IPS-18a (cell line): ENCODE data around the gene VANGL1.

Experiments used
- H3K27ac ChIP-seq: one replicate; pipeline ENCODE4 v1.5.1; 2013; ENCODE audit warnings: low read length
- H3K27me3 ChIP-seq: one replicate; pipeline ENCODE4 v1.6.1; 2013; ENCODE audit warnings: mild to moderate bottlenecking, low read length; ENCODE audit not compliant: control insufficient read depth, insufficient read depth
- H3K36me3 ChIP-seq: one replicate; pipeline ENCODE4 v1.6.1; 2013; ENCODE audit warnings: low read depth, low read length; ENCODE audit not compliant: control insufficient read depth
- H3K4me1 ChIP-seq: one replicate; pipeline ENCODE4 v1.6.1; 2013; ENCODE audit warnings: low read depth, low read length; ENCODE audit not compliant: control insufficient read depth
- H3K4me3 ChIP-seq: one replicate; pipeline ENCODE4 v1.5.1; 2013; ENCODE audit warnings: low read length
- H3K9ac ChIP-seq: one replicate; pipeline ENCODE4 v1.6.1; 2013; ENCODE audit warnings: mild to moderate bottlenecking, low read length, moderate library complexity
- H3K9me3 ChIP-seq: one replicate; pipeline ENCODE4 v1.6.1; 2013; ENCODE audit warnings: low read depth, low read length; ENCODE audit not compliant: control insufficient read depth

The VANGL1 gene

DNA sequence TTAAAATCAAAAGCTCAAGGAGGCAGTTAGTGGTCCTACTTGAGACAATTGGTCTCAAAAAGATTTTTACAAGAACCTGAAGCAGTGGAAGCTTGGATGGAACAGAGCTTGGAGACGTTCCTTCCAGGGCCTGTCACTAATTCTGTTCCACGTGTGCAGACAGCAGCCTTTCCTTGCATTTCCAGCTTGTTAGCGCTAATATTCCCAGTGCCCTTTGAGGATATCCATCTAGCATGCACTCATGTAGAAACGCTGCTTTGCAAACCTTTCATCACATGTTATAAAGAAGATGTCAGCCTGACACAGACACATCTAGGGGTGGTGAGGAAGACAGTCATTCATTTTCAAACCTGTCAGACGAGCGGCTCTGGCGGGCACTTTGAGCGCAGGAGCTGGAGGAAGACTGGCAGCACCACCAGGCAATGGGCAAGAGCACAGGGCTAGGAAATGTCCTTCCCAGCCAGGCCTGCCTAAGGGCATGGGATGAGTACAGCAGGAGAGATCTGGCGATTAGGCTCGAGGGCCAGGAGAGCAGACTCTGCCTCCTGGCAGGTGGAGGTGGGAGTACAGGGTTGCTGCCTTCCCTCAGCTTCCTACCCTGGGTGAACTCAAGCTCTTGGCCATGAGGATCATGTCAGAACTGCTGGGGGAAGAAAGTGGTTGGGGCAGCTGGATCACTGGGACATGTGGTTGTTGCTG is 71.3 kb downstream of the VANGL1 start:
- Histone ChIP-seq H3K9me3 (no peaks in the 10 kb centered on the region), H3K4me3 (no peak overlapping the region), H3K27ac (no peak overlapping the region), H3K27me3 (no peaks in the 10 kb centered on the region), H3K9ac (no peak overlapping the region), H3K4me1 (peaks cover 5% of the 10 kb centered on the region), H3K36me3 (no peaks in the 10 kb centered on the region)

DNA sequence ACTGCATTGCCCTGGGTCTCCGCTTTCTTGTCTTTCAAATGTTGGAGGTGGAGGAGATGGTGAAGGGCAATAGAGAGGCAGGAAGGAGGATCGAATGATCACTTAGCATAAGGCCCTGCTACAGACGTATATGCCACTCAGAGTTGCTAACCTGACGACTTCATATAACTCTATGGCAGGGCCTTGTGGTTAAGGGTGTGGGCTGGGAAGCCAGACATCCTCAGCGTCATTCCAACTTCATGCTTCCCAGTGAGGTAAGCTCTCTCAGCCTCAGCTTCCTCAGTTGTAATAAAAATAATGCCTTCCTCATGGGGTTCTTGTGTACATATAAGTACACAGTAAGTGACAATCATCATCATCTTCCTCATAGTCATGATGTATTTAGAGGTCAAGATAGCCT is 72.1 kb downstream of the VANGL1 start:
- Histone ChIP-seq H3K4me1 (peaks cover 5% of the 10 kb centered on the region), H3K4me3 (no peak overlapping the region), H3K27me3 (no peaks in the 10 kb centered on the region), H3K27ac (no peak overlapping the region), H3K9ac (no peak overlapping the region), H3K36me3 (no peaks in the 10 kb centered on the region), H3K9me3 (no peaks in the 10 kb centered on the region)

DNA sequence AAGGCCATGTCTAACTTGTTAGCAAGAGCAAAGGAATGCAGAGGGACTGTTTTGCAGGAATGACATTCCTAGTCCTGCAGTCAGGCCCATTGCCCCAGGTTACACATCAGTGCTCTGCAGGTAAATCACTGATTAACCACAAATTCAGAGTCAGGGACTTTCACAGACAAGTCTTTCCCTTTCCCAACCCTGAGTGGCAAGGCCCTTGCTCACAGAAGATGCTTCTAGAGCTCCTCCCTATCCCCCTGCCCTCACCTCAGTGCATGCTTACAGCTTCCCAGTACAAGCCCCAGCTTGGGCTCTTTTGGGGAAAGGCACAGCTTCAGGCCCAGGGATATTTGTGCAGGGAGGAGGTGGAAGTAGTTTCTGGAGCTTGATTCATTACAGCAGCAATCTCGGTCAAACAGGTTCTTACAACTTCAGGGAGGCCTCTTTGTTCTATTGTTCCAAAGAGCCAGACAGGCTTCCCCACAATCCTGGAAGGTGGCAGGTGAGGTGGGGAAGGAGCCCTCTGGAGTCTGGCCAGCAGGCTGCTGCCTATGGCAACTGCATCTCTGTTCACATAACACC is 72.9 kb downstream of the VANGL1 start:
- Histone ChIP-seq H3K36me3 (no peaks in the 10 kb centered on the region), H3K27me3 (no peaks in the 10 kb centered on the region), H3K9me3 (no peaks in the 10 kb centered on the region), H3K4me1 (peaks cover 5% of the 10 kb centered on the region), H3K9ac (no peak overlapping the region), H3K4me3 (no peak overlapping the region), H3K27ac (no peak overlapping the region)

DNA sequence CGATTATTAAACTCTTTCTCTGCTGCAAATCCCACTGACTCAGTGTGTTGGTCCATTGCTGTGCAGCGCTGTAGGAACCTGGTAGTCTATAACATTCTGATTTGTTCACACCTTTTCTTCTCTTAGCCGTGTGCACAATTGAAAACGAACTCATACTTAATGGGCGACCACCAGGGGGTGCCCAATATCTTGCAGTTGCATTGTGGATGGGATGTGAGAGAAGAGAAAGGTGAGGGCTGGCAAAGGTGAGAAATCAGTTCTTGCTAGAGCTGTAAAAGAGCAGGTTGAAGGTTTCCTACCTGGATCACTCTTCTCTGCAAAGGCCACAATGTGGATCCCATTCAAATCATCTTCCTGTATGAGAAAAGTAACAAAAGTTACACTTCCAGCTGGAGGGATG is 75.8 kb downstream of the VANGL1 start:
- Histone ChIP-seq H3K9ac (no peak overlapping the region), H3K36me3 (no peaks in the 10 kb centered on the region), H3K4me1 (peaks cover 5% of the 10 kb centered on the region), H3K9me3 (no peaks in the 10 kb centered on the region), H3K27ac (no peak overlapping the region), H3K27me3 (no peaks in the 10 kb centered on the region), H3K4me3 (no peak overlapping the region)

DNA sequence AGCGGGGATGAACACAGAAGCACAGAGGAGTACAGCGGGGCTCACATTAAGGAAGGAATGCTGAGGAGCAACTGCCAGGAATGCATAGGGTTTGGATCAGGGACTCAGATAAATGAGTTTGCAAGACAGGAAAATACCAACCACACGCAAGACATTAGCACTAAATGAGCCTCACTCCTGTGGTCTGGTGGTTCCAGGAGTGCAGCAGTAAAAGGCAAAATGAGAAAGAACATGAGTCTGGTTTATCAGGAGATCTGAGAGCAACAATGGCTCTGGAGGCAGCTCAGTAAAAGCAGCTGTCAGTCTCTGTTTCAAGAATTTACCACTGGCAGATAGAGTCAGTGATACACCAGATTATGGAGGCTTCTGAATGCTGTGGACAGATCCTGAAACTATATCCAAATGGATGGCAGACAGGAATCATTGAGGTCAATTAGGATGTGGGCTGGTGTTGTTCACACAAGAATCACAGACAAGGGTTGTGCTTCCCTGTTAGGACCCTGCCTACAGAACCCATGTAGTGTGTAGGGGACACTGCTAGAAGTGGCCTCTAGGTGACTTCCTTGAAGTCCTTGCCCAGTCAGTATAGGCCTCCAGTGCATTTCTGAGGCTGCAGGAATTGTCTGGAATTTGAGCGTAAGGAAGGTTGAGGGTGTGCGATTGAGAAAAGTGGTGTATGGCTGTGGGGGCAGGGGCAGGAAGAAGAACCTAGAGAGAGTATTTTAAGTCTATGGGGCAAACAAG is 76.4 kb downstream of the VANGL1 start:
- no peaks in the 10 kb centered on the region for H3K36me3 ChIP-seq
- no peak overlapping the region for H3K9ac ChIP-seq
- no peak overlapping the region for H3K27ac ChIP-seq
- H3K27me3 ChIP-seq: no peaks in the 10 kb centered on the region
- no peaks in the 10 kb centered on the region for H3K9me3 ChIP-seq
- H3K4me3 ChIP-seq: no peak overlapping the region
- H3K4me1 ChIP-seq: peaks cover 5% of the 10 kb centered on the region

DNA sequence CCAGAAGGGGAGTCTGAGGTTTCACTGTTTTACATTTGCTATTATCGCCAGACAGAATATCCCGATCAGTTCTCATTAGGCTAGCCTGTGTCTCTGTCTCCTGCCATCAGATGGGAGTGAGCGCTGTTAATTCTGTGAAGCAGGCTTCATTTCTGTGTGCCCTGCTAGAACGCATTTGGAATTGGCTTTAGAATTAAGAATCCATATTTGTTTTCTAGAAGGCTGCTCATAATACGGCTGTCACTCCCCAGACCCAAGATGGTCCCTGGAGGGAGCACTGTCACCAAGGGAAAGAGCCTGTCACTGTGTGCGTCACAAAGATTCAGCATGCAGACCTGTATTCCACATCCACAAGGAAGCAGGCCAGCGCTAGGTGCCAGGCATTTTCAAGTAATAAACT is 77.5 kb downstream of the VANGL1 start:
- Histone ChIP-seq H3K4me3 (no peak overlapping the region), H3K9ac (no peak overlapping the region), H3K9me3 (no peaks in the 10 kb centered on the region), H3K27ac (no peak overlapping the region), H3K27me3 (no peaks in the 10 kb centered on the region), H3K4me1 (peaks cover 5% of the 10 kb centered on the region), H3K36me3 (no peaks in the 10 kb centered on the region)

DNA sequence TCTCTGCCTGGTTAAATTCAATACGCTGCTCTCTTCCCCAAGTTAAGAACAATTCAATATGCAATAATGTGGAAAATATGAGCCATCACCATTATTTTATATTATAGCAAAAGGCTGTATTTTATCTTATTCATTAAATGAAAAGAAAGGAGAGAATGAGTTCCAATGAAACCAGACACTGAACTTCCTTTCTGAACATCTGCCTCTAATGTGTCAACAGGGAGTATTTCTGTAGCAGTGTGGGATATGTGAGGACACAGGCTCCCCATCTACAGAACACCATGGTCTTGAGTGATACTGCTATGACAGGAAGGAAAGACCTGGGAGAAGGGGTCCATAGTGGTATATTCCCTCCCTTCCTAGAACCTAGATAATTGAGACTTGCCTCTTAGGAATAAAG is 80.5 kb downstream of the VANGL1 start:
- Histone ChIP-seq H3K27me3 (no peaks in the 10 kb centered on the region), H3K9ac (no peak overlapping the region), H3K27ac (no peak overlapping the region), H3K36me3 (no peaks in the 10 kb centered on the region), H3K9me3 (no peaks in the 10 kb centered on the region), H3K4me1 (no peaks in the 10 kb centered on the region), H3K4me3 (no peak overlapping the region)

DNA sequence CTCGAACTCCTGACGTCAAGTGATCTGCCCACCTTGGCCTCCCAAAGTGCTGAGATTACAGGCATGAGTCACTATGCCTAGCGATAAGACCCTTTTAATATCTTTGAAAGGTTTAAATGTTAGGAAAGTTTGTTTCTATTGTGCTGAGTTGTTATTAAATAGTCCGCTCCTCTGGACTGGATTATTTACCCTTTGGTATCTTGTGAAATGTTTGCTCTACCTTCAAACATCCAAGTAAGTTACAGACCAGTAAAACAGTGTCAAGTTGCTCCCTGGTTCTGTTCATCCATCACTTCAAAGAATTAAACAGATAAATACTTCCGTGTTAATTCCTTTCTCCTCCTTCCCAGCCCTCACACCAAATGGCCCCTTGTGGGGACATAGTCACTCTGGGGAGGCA is 82.0 kb downstream of the VANGL1 start:
- no peak overlapping the region for H3K4me3 ChIP-seq
- peaks cover 4% of the 10 kb centered on the region for H3K4me1 ChIP-seq
- no peaks in the 10 kb centered on the region for H3K27me3 ChIP-seq
- H3K36me3 ChIP-seq: no peaks in the 10 kb centered on the region
- H3K9ac ChIP-seq: no peak overlapping the region
- H3K9me3 ChIP-seq: no peaks in the 10 kb centered on the region
- no peak overlapping the region for H3K27ac ChIP-seq

DNA sequence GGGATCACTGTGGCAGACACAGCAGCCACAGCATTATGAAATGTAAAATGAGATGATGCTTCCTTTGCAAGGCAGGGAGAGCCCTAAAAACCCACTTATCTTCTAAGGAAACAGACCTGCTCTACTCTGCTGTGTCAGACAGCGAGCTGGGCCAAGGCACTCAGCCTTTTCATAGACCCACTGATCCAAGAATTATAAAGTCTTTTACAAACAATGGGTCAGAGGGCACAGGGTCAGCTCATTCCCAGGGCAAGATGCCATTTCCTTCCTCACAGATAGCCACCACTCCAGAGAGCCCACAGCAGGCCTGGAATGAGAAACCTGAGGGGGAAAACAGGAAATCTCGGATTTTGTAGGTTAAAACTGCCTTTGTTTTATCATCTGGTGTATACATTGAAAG is 83.8 kb downstream of the VANGL1 start:
- H3K4me3 ChIP-seq: no peak overlapping the region
- no peaks in the 10 kb centered on the region for H3K36me3 ChIP-seq
- no peaks in the 10 kb centered on the region for H3K27me3 ChIP-seq
- H3K9me3 ChIP-seq: no peaks in the 10 kb centered on the region
- no peak overlapping the region for H3K9ac ChIP-seq
- peaks cover 4% of the 10 kb centered on the region for H3K4me1 ChIP-seq
- no peak overlapping the region for H3K27ac ChIP-seq

DNA sequence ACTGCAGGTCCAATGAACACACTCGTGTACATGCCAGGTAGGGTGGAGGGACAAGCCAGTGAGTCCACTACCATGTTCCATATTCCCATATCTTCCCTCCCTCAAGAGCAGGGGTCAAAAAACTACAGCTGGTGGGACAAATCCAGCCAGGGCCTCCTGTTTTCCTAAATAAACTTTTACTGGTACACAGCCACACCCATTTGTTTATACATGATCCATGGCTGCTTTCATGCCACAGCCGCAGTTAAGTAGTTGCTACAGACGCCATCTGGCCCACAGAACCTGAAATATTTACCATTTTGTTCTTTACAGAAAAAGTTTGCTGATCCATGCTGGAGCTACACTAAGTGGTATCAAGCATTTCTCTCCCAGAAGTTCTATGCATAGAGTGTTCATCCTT is 84.4 kb downstream of the VANGL1 start:
- H3K27me3 ChIP-seq: no peaks in the 10 kb centered on the region
- H3K36me3 ChIP-seq: no peaks in the 10 kb centered on the region
- H3K9me3 ChIP-seq: no peaks in the 10 kb centered on the region
- no peak overlapping the region for H3K4me3 ChIP-seq
- H3K4me1 ChIP-seq: peaks cover 4% of the 10 kb centered on the region
- no peak overlapping the region for H3K27ac ChIP-seq
- H3K9ac ChIP-seq: no peak overlapping the region

DNA sequence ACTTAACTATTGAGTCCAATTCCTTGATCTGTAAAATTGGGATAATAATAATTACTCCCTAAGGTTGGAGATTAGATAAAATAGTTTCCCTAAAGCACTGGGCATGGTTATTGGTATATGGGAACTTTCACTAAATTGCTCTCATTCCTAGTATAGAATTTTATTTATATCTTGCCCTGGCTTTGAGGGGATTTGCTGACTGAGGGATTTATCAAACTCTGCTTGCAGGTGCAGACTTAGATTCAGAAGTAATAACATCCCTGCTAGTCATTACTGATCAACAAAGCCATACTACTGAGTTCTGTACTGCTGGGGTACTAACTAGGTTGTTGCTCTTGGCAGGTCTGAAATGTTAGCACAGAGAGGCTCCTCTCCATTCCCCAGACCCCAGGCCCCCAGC is 84.8 kb downstream of the VANGL1 start:
- H3K9ac ChIP-seq: no peak overlapping the region
- no peaks in the 10 kb centered on the region for H3K9me3 ChIP-seq
- no peaks in the 10 kb centered on the region for H3K36me3 ChIP-seq
- H3K27me3 ChIP-seq: no peaks in the 10 kb centered on the region
- no peak overlapping the region for H3K4me3 ChIP-seq
- H3K4me1 ChIP-seq: peaks cover 4% of the 10 kb centered on the region
- no peak overlapping the region for H3K27ac ChIP-seq
